ENCODE data around the gene CCNE1. TPM values are rescaled to one million over a fixed set of nuclear protein-coding genes. Genes with fewer than 3 reads are reported as not detected.
"Not testable (repeated sequence)": the region's sequence is repeated elsewhere in the genome, so short reads cannot be mapped to it uniquely, and the experiment has no call there.

CCNE1 gene
- total RNA-seq, 1 donor from 2014 or later, result 6.5 TPM

- no peak for DNase-seq (ENCODE audit: low read depth, low spot score)
Measured at GRCh38 chr19:29785955-29786589, 25.7 kb upstream of the CCNE1 start.

- DNase-seq (ENCODE audit: low read depth, low spot score), result no peak
Measured at GRCh38 chr19:29787281-29787680, 24.5 kb upstream of the CCNE1 start.

GRCh38 chr19:29789007-29789406, 22.8 kb upstream of the CCNE1 start:
- no peak for DNase-seq (ENCODE audit: low read depth, low spot score)

GRCh38 chr19:29793116-29793727, 18.6 kb upstream of the CCNE1 start:
- no peak for DNase-seq (ENCODE audit: low read depth, low spot score)

- not testable (repeated sequence) for DNase-seq (ENCODE audit: low read depth, low spot score)
Measured at GRCh38 chr19:29794490-29794889, 17.3 kb upstream of the CCNE1 start.

GRCh38 chr19:29795461-29796172, 16.2 kb upstream of the CCNE1 start:
- DNase-seq (ENCODE audit: low read depth, low spot score), result no peak

GRCh38 chr19:29796173-29796573, 15.6 kb upstream of the CCNE1 start:
- no peak for DNase-seq (ENCODE audit: low read depth, low spot score)

- no peak for DNase-seq (ENCODE audit: low read depth, low spot score)
Measured at GRCh38 chr19:29798774-29799497, 12.9 kb upstream of the CCNE1 start.

GRCh38 chr19:29800100-29800825, 11.5 kb upstream of the CCNE1 start:
- no peak for DNase-seq (ENCODE audit: low read depth, low spot score)

- DNase-seq (ENCODE audit: low read depth, low spot score), result not testable (repeated sequence)
Measured at GRCh38 chr19:29803951-29804350, 7.8 kb upstream of the CCNE1 start.

GRCh38 chr19:29804493-29804892, 7.3 kb upstream of the CCNE1 start:
- DNase-seq (ENCODE audit: low read depth, low spot score), result no peak

- DNase-seq (ENCODE audit: low read depth, low spot score), result no peak
Measured at GRCh38 chr19:29805031-29805965, 6.5 kb upstream of the CCNE1 start.

GRCh38 chr19:29806098-29806866, 5.5 kb upstream of the CCNE1 start:
- DNase-seq (ENCODE audit: low read depth, low spot score), result no peak

- no peak for DNase-seq (ENCODE audit: low read depth, low spot score)
Measured at GRCh38 chr19:29807178-29807577, 4.6 kb upstream of the CCNE1 start.

GRCh38 chr19:29807870-29808405, 3.9 kb upstream of the CCNE1 start:
- DNase-seq (ENCODE audit: low read depth, low spot score), result no peak

GRCh38 chr19:29809795-29810503, 1.8 kb upstream of the CCNE1 start:
- DNase-seq (ENCODE audit: low read depth, low spot score), result no peak

- no peak for DNase-seq (ENCODE audit: low read depth, low spot score)
Measured at GRCh38 chr19:29810504-29810871, 1.3 kb upstream of the CCNE1 start.

GRCh38 chr19:29812080-29812880, 489 bp downstream of the CCNE1 start:
- DNase-seq (ENCODE audit: low read depth, low spot score), result no peak
